ENCODE measurements around the gene ELK3.

ELK3 gene

DNA sequence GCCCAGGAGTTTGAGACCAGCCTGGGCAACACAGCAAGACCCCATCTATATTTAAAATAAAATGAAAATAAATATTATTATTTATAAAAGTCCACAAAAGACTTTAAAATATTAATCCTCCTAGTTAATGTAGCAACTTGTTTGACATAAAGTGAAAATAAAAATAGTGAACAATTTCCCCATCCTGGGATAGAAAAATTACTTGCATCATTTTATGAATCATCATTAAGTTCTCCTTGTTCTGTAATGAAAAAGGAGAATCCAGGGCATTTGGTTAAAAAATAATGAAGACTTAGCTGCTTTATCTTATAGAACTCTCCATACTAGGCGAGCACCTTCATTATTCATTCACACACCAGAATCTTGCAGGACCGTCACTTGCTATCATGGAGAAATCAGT, 66.1 kb downstream of the ELK3 start:
- CTCF ChIA-PET = interaction anchor here (0.6 kb wide), 1 partner anchor 12 kb away, joined by 3 read pairs; no protein-coding TSS in a partner anchor
- Histone ChIP-seq H3K4me3 (ENCODE audit: low read depth, low read length) (no peak overlapping the region), H3K4me1 (ENCODE audit: control insufficient read depth, insufficient read depth, low read length) (peaks cover 7% of the 10 kb centered on the region), H3K36me3 (ENCODE audit: control insufficient read depth in 2 of 2, insufficient read depth in 1 of 2, low read length in 2 of 2) (peaks cover 10 to 21% of the 10 kb centered on the region in 2 experiments), H3K27ac (ENCODE audit: extremely low read depth, low read depth, low read length) (no peak overlapping the region), H3K9me3 (ENCODE audit: control insufficient read depth, insufficient read depth, low read depth, low read length) (no peaks in the 10 kb centered on the region)
- TF ChIP-seq ZNF596 (tag by site-specific recombination; IDR thresholded peaks at IDR 0.05) (no peak), ZNF121 (tag by site-specific recombination; IDR thresholded peaks at IDR 0.05) (0 out of 2 replicates have a peak, but pooled peaks have one; percentile 20)
- POLR2A ChIA-PET = no interaction called here

GRCh38 chr12:96260644-96261043, 66.5 kb downstream of the ELK3 start:
- Histone ChIP-seq H3K9me3 (ENCODE audit: control insufficient read depth, insufficient read depth, low read depth, low read length) (no peaks in the 10 kb centered on the region), H3K4me3 (ENCODE audit: low read depth, low read length) (no peak overlapping the region), H3K36me3 (ENCODE audit: control insufficient read depth in 2 of 2, insufficient read depth in 1 of 2, low read length in 2 of 2) (peaks cover 10 to 21% of the 10 kb centered on the region in 2 experiments), H3K4me1 (ENCODE audit: control insufficient read depth, insufficient read depth, low read length) (peaks cover 7% of the 10 kb centered on the region), H3K27ac (ENCODE audit: extremely low read depth, low read depth, low read length) (no peak overlapping the region)
- POLR2A ChIA-PET = no interaction called here
- TF ChIP-seq ZNF157 (tag by site-specific recombination; IDR thresholded peaks at IDR 0.05) (no peak), PRDM1 (tag by site-specific recombination; IDR thresholded peaks at IDR 0.05) (no peak), ZNF571 (tag by site-specific recombination; IDR thresholded peaks at IDR 0.05) (no peak), ZFP69B (tag by site-specific recombination; IDR thresholded peaks at IDR 0.05) (no peak), ZNF140 (tag by site-specific recombination; IDR thresholded peaks at IDR 0.05) (no peak), ZNF202 (tag by site-specific recombination; IDR thresholded peaks at IDR 0.05; ENCODE audit: borderline replicate concordance) (no peak), MEIS1 (CRISPR knock-in tag; IDR thresholded peaks at IDR 0.05; ENCODE audit: borderline replicate concordance) (no peak), HOXA7 (CRISPR knock-in tag; IDR thresholded peaks at IDR 0.05; ENCODE audit: borderline replicate concordance) (no peak), ZNF660 (tag by site-specific recombination; IDR thresholded peaks at IDR 0.05) (no peak), GLIS1 (tag by site-specific recombination; IDR thresholded peaks at IDR 0.05) (no peak), ZNF600 (tag by site-specific recombination; IDR thresholded peaks at IDR 0.05) (no peak), ZNF837 (tag by site-specific recombination; IDR thresholded peaks at IDR 0.05) (no peak), GLIS2 (tag by site-specific recombination; IDR thresholded peaks at IDR 0.05) (no peak), ZNF10 (tag by site-specific recombination; IDR thresholded peaks at IDR 0.05) (no peak)
- TF ChIP-seq, protein P1, sequence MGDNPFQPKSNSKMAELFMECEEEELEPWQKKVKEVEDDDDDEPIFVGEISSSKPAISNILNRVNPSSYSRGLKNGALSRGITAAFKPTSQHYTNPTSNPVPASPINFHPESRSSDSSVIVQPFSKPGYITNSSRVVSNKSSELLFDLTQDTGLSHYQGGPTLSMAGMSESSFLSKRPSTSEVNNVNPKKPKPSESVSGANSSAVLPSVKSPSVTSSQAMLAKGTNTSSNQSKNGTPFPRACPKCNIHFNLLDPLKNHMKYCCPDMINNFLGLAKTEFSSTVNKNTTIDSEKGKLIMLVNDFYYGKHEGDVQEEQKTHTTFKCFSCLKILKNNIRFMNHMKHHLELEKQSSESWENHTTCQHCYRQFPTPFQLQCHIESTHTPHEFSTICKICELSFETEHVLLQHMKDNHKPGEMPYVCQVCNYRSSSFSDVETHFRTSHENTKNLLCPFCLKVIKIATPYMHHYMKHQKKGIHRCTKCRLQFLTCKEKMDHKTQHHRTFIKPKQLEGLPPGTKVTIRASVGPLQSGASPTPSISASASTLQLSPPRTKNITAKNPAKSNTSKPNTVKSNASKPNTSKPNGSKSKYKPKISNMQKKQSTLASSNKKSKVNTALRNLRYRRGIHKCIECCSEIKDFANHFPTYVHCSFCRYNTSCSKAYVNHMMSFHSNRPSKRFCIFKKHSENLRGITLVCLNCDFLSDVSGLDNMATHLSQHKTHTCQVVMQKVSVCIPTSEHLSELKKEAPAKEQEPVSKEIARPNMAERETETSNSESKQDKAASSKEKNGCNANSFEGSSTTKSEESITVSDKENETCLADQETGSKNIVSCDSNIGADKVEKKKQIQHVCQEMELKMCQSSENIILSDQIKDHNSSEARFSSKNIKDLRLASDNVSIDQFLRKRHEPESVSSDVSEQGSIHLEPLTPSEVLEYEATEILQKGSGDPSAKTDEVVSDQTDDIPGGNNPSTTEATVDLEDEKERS (tag by site-specific recombination; IDR thresholded peaks at IDR 0.05) = no peak
- CTCF ChIA-PET = interaction anchor here (0.6 kb wide), 2 partner anchors 12 to 1966 kb away, joined by 3 read pairs; no protein-coding TSS in a partner anchor

DNA sequence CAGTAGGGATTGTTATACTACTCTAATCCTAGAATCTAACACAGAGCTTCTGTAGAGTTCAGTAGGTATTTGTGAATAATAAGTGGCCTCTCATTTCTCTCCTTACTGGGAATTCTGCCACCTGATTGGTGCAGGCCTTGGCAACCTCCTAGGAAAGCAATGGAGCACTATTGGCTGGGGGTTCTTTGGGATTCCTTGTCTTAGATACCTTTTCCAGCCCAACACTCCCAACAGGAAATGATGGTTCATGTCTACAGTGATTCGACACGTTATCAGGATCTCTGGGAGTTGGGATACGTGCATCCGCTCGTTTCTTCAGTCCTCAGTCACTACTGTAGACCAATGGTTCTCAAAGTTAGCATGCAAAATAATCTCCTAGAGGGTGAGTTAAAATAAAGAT, 67.4 kb downstream of the ELK3 start:
- no peak overlapping the region for H3K4me3 ChIP-seq (ENCODE audit: low read depth, low read length)
- ChIA-PET CTCF (no interaction called here), POLR2A (no interaction called here)
- no peaks in the 10 kb centered on the region for H3K9me3 ChIP-seq (ENCODE audit: control insufficient read depth, insufficient read depth, low read depth, low read length)
- peaks cover 7% of the 10 kb centered on the region for H3K4me1 ChIP-seq (ENCODE audit: control insufficient read depth, insufficient read depth, low read length)
- peaks cover 10 to 21% of the 10 kb centered on the region in 2 experiments for H3K36me3 ChIP-seq (ENCODE audit: control insufficient read depth in 2 of 2, insufficient read depth in 1 of 2, low read length in 2 of 2)
- no peak overlapping the region for H3K27ac ChIP-seq (ENCODE audit: extremely low read depth, low read depth, low read length)
- no peak for TF ChIP-seq ZNF596 (tag by site-specific recombination; IDR thresholded peaks at IDR 0.05)
- no peak for TF ChIP-seq ZNF843 (tag by site-specific recombination; IDR thresholded peaks at IDR 0.05)
- TF ChIP-seq ZNF121 (tag by site-specific recombination; IDR thresholded peaks at IDR 0.05) = no peak
- no peak for TF ChIP-seq SCRT1 (tag by site-specific recombination; IDR thresholded peaks at IDR 0.05; ENCODE audit: borderline replicate concordance)
- no peak for TF ChIP-seq ZNF677 (tag by site-specific recombination; IDR thresholded peaks at IDR 0.05)
- no peak for TF ChIP-seq ZNF692 (tag by site-specific recombination; IDR thresholded peaks at IDR 0.05)
- no peak for TF ChIP-seq ZIC2 (tag by site-specific recombination; IDR thresholded peaks at IDR 0.05)
- no peak for TF ChIP-seq ZBTB10 (tag by site-specific recombination; IDR thresholded peaks at IDR 0.05)
- TF ChIP-seq ZBTB20 (tag by site-specific recombination; IDR thresholded peaks at IDR 0.05) = no peak
- no peak for TF ChIP-seq KLF7 (tag by site-specific recombination; IDR thresholded peaks at IDR 0.05; ENCODE audit: borderline replicate concordance)
- no peak for TF ChIP-seq GLIS1 (tag by site-specific recombination; IDR thresholded peaks at IDR 0.05)
- TF ChIP-seq HOXC10 (CRISPR knock-in tag; IDR thresholded peaks at IDR 0.05) = no peak

Measured in HEK293 (cell line).